HS-27A (cell line): Measurements from ENCODE around the gene TAMM41.
"Not testable (repeated sequence)": the region's sequence is repeated elsewhere in the genome, so short reads cannot be mapped to it uniquely, and the experiment has no call there.

ENCODE experiments used
- DNase-seq: peaks from one replicate; pipeline ENCODE4 v3.0.0-alpha.2; 2012; ENCODE audit warnings: low read depth, missing footprints

The TAMM41 gene, protein sequence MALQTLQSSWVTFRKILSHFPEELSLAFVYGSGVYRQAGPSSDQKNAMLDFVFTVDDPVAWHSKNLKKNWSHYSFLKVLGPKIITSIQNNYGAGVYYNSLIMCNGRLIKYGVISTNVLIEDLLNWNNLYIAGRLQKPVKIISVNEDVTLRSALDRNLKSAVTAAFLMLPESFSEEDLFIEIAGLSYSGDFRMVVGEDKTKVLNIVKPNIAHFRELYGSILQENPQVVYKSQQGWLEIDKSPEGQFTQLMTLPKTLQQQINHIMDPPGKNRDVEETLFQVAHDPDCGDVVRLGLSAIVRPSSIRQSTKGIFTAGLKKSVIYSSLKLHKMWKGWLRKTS

DNA sequence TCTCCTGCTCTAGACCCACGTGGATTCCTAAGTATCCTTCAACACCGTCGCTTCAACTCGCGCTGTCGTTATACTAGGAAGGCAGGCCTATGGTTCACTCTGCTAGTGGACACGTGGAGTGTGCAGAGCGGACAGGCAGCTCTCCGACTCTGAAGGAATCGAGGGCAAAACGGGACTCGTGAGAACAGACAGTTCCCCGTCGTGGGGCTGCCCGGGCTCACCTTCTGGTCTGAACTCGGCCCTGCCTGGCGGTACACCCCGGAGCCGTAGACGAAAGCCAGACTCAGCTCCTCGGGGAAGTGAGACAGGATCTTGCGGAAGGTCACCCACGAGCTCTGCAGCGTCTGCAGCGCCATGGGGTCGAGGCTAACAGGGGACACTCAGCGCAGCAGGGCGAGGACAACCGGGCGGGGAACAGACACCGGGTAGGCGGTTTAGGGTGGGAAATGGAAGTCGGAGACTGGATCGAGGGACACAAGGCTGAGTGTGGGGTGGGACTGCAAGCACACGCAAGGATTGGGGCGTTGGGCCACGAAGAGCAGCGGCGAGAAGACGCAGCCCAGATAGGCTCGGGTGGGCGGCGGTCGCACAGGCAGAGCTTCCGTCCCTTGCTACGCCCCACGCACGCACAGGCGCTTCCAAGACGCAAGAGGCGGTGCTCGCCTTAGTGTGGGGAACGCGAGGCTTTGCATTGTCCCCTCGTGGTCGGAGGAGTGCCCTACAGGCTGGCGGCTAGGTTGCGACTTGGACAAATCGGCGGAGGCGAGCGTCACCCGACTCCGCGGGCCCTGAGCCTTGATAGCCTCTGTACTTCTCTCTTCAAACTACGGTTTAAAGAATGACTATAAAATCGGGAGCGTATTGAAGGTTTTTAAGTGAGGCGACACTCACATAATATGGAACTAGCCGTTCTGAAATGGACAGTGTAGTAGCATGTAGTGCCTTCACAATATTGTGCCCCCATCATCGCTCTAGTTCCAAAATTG lies at the start of gene TAMM41:
TAMM41 (minus strand) TSS at position 605 of the 986 bp plus-strand sequence; CDS start at position 356, 249 bp downstream.
- DNase-seq: peak; percentile 74

DNA sequence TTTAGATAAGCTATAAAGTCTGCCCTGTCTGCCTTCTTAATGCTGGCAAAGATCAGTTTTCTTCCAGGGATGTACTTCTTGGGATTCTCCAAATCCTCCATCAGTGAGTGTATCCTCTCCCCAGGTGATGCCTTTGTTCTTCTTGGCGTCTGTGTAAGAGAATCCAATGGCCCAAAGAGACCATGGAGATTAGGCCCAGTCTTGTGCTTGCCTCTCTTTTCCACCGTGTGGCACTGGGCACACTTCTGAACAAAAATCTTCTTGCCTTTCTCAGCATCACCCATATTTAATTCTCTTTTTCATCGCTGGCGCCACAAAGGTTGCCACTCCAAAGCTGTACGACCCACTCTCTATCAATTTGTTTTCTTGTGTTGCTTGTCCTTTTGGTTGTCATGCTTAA lies 32.2 kb upstream of the TAMM41 start:
- DNase-seq: no peak

DNA sequence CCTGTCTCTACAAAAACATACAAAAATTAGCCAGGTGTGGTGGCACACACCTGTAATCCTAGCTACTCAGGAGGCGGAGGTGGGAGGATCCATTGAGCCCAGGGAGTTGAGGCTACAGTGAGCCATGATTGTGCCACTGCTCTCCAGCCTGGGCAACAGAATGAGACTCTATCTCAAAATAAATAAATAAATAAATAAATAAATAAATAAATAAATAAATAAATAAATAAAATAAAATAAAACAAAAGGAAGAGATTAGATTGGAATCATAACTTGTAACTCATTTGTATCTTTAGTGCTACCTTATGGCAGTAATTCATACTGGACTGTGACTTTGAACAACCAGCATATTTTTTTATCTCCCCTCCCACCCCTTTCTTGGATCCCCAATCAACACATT lies 28.0 kb upstream of the TAMM41 start:
- not testable (repeated sequence) for DNase-seq

DNA sequence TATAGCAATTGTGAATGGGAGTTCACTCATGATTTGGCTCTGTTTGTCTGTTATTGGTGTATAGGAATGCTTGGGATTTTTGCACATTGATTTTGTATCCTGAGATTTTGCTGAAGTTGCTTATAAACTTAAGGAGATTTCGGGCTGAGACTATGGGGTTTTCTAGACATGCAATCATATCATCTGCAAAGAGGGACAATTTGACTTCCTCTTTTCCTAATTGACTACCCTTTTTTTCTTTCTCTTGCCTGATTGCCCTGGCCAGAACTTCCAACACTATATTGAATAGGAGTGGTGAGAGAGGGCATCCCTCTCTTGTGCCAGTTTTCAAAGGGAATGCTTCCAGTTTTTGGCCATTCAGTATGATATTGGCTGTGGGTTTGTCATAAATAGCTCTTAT lies 17.1 kb upstream of the TAMM41 start:
- not testable (repeated sequence) for DNase-seq

DNA sequence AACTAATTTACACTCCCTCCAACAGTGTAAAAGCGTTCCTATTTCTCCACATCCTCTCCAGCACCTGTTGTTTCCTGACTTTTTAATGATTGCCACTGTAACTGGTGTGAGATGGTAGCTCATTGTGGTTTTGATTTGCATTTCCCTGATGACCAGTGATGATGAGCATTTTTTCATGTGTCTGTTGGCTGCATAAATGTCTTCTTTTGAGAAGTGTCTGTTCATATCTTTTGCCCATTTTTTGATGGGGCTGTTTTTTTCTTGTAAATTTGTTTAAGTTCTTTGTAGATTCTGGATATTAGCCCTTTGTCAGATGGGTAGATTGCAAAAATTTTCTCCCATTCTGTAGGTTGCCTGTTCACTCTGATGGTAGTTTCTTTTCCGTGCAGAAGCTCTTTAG lies 15.9 kb upstream of the TAMM41 start:
- DNase-seq: not testable (repeated sequence)

DNA sequence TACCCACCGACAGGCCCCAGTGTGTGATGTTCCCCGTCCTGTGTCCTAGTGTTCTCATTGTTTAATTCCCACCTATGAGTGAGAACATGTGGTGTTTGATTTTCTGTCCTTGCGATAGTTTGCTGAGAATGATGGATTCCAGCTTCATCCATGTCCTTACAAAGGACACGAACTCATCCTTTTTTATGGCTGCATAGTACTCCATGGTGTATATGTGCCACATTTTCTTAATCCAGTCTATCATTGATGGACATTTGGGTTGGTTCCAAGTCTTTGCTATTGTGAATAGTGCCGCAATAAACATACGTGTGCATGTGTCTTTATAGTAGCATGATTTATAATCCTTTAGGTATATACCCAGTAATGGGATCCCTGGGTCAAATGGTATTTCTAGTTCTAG lies 15.5 kb upstream of the TAMM41 start:
- not testable (repeated sequence) for DNase-seq

DNA sequence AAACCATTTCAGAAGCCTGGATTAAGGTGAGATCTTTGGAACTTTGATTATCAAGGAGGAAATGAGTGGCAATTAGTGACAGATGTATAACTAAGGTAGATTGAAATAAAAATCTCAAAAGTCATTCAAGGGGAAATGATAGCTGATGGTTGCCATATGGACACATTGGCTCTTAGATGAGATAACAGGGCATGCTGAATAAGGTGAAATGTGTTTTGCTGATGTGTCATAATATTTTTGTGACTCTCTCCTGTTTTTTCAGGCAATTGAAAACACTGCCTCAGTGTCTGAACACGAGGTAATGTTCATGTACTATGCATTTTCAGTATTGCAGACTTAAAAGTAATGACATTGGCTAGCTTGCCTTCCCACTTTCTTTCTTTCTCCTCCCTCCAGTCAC lies 13.5 kb upstream of the TAMM41 start:
- not testable (repeated sequence) for DNase-seq

DNA sequence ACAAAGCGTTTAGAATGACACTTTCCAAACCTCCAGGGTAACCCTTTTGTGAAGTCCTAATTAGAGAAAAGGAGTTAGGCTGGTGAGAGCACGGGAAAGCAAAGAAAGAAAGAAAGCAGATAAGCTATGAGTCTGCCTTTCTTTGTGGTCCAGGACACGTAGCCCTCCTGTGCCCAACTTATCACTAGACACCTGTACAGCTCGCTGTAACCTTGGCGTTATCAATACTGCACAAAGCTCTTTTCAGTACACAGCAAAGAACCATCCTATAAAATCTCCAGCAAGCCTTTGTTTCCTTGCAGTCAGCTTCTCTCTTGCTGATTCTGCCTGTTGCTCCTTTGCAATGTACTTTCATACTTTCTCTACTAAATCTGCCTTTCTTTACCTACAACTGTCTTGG lies 6.8 kb upstream of the TAMM41 start:
- no peak for DNase-seq

DNA sequence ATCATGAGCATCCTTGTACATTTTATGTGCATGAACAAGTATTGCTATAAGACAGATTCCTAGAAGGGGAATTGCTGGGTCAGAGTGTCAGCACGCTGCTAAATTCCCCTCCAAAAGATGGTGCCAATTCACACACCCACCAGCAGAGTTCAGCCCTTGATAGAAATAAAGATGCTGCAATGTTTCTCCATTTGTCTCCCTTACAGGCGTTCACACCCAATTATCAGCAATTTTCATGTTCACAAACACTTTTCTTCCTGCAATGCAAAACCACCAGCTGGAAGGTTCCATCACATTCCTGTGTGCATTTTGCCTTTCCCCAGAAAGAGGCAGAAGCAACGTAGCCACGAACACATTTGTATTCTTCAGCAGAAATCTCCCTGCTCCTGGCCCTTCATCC lies 3.3 kb upstream of the TAMM41 start:
- no peak for DNase-seq

DNA sequence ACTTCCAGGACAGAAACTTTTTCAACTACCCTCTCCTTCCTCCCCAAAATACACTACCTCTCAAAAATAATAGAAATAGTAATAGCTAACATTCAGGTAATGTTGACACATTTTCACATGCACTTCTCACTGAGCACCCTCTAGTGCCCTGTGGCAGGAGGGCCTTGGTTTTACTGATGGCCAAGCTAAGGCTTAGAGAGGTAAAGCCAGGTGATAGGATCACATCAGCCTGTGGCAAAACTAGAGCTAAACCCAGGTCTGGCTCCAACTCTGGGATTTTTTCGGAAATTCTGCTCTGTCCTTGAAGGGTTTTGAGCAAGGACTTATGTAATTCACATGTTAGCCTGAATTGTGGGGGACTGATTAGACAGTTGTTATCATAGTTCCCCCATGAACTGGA lies 922 bp upstream of the TAMM41 start:
- no peak for DNase-seq

DNA sequence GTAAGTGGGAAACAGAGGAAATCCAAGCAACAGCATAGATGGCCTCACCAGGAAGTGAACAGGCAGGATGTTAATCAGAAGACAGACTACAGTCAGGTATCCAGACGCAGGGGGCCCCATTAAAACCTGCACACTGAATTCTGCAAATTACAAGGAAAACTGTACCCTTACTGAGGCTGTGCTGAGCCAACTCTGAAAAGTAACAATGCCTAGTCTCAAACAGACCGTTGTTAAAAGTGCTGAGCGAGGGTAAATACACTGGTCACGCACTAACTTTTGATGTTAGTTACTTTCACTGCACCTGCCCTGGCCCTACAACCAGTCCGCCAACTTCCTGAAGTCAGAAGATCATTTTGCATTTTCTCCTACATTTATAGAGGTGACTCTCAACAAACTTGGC lies 1.0 kb downstream of the TAMM41 start:
- no peak for DNase-seq

DNA sequence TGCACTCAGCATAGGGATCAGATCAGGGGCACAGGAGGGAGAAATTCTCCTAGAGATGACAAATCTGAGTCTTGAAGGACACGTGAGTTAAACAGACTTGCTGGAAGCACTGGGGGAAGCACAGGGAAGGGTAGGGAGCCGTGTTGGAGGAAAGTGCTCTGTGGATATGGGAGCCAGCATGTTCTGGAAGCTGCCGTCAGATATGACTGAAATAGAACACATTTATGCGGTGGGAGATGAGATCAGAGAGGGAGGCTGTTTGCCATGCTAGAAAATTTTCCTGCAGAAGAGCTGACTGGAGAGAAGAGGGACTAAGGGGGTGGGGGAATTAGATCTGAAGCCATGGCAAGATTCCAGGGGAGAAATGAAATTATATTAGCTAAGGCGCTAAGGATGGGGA lies 1.8 kb downstream of the TAMM41 start:
- no peak for DNase-seq

DNA sequence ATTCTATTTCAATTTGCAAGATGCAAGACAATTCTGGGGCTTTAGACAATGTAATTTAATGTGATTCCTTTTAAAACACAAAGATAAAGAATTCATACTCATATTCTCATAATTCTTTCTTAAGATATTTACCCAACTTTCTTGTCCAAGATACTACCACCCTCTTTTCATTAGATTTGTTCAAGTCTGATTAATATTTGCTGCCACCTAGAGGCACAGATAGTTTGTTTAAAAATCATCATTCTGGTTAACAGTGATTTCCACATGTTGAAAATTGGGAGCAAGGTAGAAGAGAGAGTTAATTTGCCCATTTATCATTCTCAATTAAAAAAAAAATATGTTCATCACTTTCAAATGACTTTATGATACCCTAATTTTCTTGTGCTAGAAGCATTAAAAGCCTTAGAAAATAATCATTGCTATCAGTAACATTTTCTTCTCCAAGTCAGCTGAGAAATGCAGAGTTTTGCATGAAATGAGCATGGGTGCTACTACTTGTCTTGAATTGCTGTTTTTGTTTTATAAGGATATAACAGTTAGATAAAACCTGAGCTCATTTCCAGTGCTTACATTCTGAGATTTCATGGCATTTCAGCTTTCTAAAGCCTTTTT lies 11.6 kb downstream of the TAMM41 start:
- DNase-seq: no peak

DNA sequence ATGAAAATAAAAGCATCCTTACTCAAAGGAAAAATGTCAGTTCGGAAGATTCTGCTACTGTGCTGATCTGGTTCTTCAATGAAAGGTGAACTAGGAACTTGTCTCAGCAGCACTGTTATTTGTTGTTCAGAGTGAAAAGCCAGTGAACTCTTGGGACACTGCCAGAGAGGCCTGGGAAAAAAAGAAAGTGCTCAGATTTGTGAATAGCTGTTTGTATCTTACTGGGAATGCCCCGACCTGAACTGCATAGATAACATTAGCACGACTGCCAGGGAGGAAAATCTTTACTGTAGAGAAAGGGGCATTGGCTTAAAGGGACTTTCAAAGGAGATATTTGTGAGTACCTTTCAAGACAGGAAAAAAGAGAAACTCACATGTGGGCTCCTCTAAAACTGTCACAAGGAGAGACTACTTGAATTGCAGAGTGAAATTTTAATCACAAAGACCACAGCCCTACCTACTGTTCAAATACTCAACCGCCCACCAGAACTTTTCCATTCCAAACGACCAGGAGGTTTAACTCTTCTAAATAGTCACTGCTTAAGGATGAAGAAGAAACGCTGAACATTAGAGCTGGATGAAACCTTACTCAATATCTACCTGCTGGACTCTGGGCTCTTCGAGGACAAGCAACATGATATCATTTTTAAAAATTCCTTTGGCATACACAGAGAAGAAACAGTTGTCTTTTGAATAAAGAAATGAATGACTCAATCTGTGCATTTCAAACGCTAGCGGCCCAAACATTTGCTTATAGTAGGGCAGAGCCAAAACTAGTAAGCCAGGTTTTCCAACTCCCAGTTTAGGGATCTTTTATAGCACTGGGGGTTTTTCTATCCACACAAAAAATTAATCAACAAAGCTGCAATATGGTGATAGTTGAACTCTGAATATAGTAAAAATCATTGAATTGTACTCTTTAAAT lies 13.4 kb downstream of the TAMM41 start:
- DNase-seq: no peak

DNA sequence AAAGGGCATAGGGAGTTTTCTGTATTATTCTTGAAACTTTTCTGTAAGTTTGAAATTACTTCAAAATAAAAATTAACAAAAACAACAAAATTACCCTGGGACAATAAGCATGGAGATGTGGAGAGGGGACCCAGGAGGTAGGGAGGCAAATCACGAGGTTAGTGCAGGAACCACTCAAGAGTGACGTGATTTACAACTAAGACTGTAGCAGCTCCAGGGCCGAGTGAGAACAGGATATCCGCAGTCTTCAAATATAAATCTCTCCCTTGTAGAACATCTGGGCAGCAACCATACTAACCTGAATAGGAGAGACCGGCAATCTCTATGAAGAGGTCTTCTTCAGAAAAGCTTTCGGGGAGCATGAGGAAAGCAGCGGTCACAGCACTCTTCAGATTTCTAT lies 17.3 kb downstream of the TAMM41 start:
- DNase-seq: no peak

DNA sequence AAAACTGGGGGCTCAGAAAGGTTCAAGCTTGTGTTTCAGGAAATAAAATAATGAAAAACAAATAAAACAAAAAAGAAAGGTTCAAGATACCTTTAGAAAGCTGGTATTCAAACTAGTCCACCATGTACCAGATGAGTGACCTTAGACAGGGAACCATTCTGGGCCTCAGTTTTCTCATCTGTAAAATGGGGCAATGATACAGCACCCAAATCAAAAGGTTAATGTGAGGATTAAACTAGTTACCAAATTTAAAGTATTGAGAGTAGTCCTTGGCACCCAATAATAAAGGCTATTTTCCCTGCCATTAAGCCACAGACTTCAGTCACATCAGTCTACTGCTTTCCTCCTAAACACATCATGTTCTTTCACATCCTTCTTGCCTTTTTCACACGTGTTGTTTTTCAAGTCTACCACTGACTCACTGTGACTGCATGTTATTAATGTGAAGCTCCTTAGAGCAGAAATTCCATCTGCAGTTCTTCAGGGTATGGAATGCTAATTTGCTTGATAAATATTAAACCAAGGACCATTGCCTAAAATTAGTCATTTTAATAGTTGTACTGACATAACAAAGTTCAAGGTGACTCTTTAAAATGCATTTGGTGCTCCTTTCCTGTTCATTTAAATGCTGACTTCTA lies 19.9 kb downstream of the TAMM41 start:
- DNase-seq: no peak

DNA sequence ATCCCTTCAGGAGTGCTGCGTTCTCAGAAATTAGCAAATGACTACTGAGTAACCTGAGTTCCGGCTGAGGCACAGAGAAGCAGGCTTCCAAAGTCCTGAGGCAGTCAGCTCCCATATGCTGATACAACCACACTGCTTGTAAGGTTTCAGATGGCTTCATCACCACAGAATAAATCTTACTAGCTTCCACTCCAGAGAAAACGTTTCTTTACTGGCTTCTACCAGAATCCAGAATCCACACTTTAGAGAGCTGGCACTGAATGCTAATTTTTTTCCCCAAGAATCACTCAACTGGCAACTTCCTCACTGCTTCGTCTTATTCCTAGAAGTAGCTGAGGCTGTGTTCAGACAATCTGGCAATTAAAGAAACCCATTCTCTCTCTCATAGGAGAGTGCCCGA lies 21.4 kb downstream of the TAMM41 start:
- no peak for DNase-seq

DNA sequence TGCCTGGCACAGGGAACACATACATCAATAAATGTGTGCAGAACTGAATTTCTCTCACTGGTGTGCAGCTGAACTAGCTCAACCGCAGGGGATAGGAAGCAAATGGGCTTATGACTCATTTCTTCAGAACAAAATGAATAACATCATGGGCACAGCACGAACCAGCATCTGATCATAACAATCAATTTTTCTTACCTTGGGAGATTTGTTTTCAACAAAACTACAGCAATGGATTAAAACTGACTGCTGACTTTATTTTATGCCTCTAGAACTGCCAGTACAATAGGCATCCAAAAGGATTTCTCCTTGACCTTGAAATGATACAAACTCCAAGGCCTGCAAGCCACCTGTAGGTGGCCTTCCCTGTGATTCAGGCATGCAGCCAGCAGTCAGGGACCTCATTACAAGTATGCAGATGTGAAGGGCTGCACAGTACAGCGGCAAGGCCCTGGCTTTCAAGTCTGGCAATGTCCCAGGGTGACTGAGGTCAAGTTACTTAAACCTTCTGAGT lies 26.1 kb downstream of the TAMM41 start:
- no peak for DNase-seq

DNA sequence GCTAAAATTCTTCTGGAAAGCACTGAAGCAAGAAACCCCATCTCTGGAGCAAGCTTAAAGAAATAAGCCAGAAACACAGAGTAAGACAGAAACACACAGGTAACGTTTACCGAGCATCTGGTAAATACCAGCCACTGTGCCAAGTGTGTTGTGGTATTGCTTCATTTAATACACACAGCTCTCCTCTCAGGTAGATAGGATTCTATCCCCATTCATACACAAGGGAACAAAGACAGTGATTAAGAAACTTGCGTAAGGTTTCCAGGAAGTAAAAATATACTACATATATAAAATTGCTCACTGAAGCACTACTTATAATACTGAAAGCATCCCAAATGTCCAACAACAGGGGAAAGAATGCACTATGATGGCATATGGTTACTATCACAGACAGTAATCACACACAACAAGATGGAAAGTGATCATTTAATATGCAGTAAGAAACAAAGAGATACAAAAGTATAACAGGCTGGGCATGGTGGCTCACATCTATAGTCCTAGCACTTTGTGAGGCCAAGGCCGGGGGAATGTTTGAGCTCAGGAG lies 27.5 kb downstream of the TAMM41 start:
- no peak for DNase-seq

DNA sequence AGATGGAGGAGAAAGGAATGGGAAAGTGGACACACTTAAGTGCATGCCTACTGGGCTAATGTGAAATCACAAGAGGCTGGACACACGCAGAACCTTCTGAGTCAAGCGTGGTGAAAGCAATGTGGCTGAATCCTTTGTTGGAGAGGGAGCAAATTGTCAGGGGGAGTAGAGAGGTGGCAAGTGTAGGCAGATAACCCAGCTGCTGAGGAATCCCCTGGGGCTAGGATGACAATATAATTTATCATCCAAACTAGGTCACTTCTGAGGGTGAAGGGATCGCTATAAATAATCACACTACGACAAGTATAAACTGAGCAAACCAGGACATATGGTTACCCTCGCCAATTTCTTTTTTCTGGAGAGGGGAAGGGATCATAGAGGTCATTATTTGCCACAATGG lies 28.7 kb downstream of the TAMM41 start:
- no peak for DNase-seq

DNA sequence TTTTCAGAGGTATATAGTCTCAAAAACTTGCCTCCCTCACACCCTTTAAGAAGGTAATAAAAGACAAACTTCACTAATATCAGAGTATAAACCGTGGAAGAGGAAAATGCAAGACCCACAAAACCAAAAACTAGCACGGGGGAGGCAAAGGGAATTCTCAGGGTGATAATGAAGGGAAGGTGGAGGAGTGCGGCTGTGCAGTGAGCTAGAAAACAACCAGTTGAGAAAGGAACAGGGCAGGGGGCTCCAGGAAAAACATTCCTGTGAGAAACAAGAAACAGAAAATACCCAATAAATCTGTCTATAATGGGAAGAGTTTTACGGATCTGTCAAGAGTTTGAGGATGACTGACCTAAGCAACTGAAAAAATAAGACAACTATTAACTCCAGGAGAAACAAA lies 31.6 kb downstream of the TAMM41 start:
- no peak for DNase-seq
